Effector memory CD4-positive, alpha-beta T cell (primary cell): ENCODE results near the gene PHF14.
"Not testable (repeated sequence)": the region's sequence is repeated elsewhere in the genome, so short reads cannot be mapped to it uniquely, and the experiment has no call there.

ENCODE experiments used
- DNase-seq, 3 donors: peaks; one replicate each; pipeline ENCODE4 v3.0.0-alpha.2; 2020
- H3K27ac ChIP-seq: 2 replicates; pipeline ENCODE4 v1.7.0; 2013; ENCODE audit warnings: mild to moderate bottlenecking, low read length, moderate library complexity; ENCODE audit not compliant: insufficient read depth, poor library complexity, severe bottlenecking
- H3K27me3 ChIP-seq: replicated peaks from 2 replicates; pipeline ENCODE4 v1.7.0; 2013; ENCODE audit warnings: mild to moderate bottlenecking, low read length; ENCODE audit not compliant: insufficient read depth, control insufficient read depth, poor library complexity, severe bottlenecking
- H3K36me3 ChIP-seq: 2 replicates; pipeline ENCODE4 v1.7.0; 2013; ENCODE audit warnings: mild to moderate bottlenecking, low read length, moderate library complexity; ENCODE audit not compliant: control insufficient read depth, insufficient read depth
- H3K4me1 ChIP-seq: 2 replicates; pipeline ENCODE4 v1.7.0; 2013; ENCODE audit warnings: low read length, mild to moderate bottlenecking; ENCODE audit not compliant: control insufficient read depth, insufficient read depth, poor library complexity, severe bottlenecking
- H3K4me3 ChIP-seq: 2 replicates; pipeline ENCODE4 v1.7.0; 2013; ENCODE audit warnings: low read length, low read depth, mild to moderate bottlenecking; ENCODE audit not compliant: insufficient read depth, poor library complexity, severe bottlenecking
- H3K9me3 ChIP-seq: 2 replicates; pipeline ENCODE4 v1.7.0; 2013; ENCODE audit warnings: mild to moderate bottlenecking, low read length, moderate library complexity; ENCODE audit not compliant: control insufficient read depth
- total RNA-seq, 3 donors: gene quantifications; one replicate each; lab custom pipeline; 2026; lab: John Stamatoyannopoulos, UW

The PHF14 gene, protein sequence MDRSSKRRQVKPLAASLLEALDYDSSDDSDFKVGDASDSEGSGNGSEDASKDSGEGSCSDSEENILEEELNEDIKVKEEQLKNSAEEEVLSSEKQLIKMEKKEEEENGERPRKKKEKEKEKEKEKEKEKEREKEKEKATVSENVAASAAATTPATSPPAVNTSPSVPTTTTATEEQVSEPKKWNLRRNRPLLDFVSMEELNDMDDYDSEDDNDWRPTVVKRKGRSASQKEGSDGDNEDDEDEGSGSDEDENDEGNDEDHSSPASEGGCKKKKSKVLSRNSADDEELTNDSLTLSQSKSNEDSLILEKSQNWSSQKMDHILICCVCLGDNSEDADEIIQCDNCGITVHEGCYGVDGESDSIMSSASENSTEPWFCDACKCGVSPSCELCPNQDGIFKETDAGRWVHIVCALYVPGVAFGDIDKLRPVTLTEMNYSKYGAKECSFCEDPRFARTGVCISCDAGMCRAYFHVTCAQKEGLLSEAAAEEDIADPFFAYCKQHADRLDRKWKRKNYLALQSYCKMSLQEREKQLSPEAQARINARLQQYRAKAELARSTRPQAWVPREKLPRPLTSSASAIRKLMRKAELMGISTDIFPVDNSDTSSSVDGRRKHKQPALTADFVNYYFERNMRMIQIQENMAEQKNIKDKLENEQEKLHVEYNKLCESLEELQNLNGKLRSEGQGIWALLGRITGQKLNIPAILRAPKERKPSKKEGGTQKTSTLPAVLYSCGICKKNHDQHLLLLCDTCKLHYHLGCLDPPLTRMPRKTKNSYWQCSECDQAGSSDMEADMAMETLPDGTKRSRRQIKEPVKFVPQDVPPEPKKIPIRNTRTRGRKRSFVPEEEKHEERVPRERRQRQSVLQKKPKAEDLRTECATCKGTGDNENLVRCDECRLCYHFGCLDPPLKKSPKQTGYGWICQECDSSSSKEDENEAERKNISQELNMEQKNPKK
- total RNA-seq: 50.7 to 52.9 (median 52.4) reads per million in 3 donors

DNA sequence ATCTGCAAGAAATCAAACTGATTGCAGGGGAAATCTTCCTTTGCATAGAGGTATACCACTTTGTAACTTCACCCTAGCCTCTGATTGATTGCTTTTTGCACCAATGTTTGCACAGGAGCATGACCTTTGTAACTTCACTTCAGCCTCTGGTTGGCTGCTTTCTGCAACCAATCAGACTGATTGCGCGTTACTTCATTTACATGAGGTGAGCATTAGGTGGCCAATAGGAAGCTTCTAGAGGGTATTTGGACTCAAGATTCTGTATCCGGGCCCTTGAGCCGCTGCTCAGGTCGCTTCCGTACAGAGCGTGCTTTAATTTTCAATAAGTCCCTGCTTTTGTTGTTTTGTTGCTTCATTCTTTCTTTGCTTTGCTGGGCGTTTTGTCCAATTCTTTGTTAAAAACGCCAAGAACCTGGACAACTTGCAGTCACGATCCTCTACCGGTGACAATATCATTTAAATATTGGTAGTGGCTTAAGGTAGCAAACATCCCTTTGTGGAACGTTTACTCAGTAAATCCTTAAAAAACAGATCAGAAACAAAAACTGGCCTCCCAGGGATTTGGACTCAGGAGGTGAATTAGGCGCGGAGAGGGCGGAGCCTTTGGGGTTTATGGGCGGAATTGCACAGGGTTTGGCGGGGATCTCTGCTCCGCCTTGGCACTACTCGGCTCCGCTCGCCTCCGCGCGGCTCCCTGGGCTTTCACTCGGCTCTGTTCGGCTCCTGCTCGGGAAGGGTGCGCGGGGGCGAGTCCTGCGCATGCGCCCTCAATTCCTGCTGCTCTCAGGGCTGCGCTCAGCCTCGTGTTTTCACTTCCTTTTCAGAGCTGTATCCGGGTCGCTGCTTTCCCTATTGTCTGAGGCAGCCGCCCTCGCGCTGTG lies at the start of gene PHF14:
Gene PHF14, plus strand, starts transcription at position 812 of the 881 bp plus-strand sequence. CDS start 452 bp downstream, outside the sequence.
- Histone ChIP-seq H3K4me1 (peaks cover 9% of the 10 kb centered on the region), H3K27ac (peak within 1 kb of the TSS; percentile 66), H3K4me3 (peak within 1 kb of the TSS; percentile 70), H3K36me3 (no peaks in the 10 kb centered on the region), H3K9me3 (no peaks in the 10 kb centered on the region), H3K27me3 (no peaks in the 10 kb centered on the region)
- peak; percentile 90 to 92 (median 91) for DNase-seq

DNA sequence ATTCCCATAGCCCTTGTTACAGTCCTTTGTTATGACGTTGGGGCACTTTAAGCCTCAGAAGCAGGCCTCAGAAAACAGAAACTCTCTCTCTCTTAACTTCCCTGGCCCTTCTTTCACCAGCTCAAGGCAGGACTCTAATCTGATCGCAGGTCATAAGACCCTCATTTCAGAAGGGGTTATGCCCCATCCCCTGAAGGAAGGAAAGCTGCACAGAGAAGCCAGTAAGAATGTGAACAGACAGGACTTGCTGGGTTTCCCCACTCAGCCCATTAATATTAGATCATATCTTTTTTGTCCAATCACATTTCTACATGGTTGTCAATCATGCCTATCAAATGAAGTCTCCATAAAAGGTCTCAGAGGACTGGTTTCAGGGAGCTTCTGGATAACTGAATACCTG lies 49.3 kb upstream of the PHF14 start:
- no peak for DNase-seq
- no peaks in the 10 kb centered on the region for H3K36me3 ChIP-seq
- H3K27me3 ChIP-seq: no peaks in the 10 kb centered on the region
- H3K4me1 ChIP-seq: no peaks in the 10 kb centered on the region
- no peak overlapping the region for H3K27ac ChIP-seq
- no peaks in the 10 kb centered on the region for H3K9me3 ChIP-seq
- no peak overlapping the region for H3K4me3 ChIP-seq

DNA sequence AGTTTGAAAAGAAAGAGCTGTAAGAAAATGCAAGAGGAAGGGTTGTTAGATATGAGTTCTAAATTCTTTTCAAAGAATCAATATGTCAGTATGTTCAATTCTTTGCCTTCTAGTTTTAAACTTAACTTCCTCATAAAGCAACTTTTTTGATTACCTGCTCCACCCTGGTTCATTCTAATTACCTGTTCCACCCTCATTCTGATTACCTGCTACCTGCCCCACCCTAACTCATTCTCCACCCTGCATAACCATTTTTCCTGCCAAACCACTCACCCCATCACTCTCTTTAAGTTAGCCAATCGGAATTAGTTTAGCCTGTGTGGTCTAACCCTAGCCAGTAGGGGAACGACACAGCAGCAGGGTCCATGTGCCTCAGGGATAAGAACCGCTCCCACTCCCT lies 45.5 kb upstream of the PHF14 start:
- not testable (repeated sequence) for H3K4me1 ChIP-seq, H3K27ac ChIP-seq, H3K36me3 ChIP-seq, DNase-seq, H3K9me3 ChIP-seq, H3K27me3 ChIP-seq, H3K4me3 ChIP-seq

DNA sequence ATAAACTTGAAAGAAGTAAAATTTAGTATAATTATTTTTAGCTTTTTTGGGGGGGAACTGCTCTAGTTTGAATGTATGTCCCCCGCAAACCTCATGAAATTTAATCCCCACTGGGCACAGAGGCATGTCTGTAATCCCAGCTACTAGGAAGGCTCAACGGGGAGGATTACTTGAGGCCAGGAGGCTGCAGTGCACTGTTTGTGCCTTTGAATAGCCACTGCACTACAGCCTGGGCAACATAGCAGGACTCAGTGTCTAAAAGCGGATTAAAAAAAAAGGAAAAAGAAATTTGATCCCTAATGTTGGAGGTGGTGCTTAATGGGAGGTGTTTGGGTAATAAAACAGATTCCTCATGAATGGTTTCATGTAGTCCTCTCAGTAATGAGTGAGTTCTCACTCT lies 43.1 kb upstream of the PHF14 start:
- Histone ChIP-seq H3K9me3 (no peaks in the 10 kb centered on the region), H3K4me1 (no peaks in the 10 kb centered on the region), H3K27ac (no peak overlapping the region), H3K36me3 (peaks cover 10% of the 10 kb centered on the region), H3K27me3 (no peaks in the 10 kb centered on the region), H3K4me3 (no peak overlapping the region)
- DNase-seq: no peak

DNA sequence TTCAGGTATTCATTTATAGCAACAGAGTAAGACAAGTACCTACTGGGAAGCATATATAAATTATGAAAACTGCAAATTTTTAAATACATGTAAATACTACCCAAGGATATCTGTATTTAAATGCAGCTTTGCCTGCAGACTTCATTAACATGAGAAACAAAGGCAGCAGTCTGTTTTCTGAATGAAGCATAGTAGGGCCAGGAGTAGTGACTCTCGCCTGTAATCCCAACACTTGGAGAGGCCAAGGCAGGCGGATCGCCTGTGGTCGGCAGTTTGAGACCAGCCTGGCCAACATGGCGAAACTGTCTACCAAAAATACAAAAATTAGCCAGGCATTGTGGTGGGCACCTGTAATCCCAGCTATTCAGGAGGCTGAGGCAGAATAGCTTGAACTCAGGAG lies 42.5 kb upstream of the PHF14 start:
- DNase-seq: no peak
- Histone ChIP-seq H3K4me3 (no peak overlapping the region), H3K27ac (no peak overlapping the region), H3K9me3 (no peaks in the 10 kb centered on the region), H3K36me3 (peaks cover 13% of the 10 kb centered on the region), H3K4me1 (no peaks in the 10 kb centered on the region), H3K27me3 (no peaks in the 10 kb centered on the region)

DNA sequence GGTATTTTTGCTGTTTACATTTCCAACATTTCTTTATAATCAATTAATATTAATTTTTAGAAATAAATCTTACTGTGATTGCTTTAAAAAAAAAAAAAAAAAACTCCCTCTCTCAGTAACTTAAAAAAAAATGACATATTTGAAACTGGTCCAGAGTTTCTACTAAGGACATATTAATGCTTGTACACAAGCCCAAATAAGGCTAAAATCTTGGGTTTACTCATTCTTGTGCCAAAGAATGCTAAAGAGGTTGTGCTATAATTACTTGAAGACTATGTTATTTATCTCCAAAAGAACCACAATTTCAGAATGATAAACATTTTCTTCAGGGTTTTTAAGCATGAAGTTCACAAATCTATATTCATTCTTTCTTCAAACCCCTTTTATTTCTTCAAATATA lies 39.4 kb upstream of the PHF14 start:
- H3K4me1 ChIP-seq: peaks cover 8% of the 10 kb centered on the region
- H3K9me3 ChIP-seq: no peaks in the 10 kb centered on the region
- DNase-seq: no peak
- no peaks in the 10 kb centered on the region for H3K27me3 ChIP-seq
- no peak overlapping the region for H3K27ac ChIP-seq
- no peak overlapping the region for H3K4me3 ChIP-seq
- H3K36me3 ChIP-seq: peaks cover 31% of the 10 kb centered on the region

DNA sequence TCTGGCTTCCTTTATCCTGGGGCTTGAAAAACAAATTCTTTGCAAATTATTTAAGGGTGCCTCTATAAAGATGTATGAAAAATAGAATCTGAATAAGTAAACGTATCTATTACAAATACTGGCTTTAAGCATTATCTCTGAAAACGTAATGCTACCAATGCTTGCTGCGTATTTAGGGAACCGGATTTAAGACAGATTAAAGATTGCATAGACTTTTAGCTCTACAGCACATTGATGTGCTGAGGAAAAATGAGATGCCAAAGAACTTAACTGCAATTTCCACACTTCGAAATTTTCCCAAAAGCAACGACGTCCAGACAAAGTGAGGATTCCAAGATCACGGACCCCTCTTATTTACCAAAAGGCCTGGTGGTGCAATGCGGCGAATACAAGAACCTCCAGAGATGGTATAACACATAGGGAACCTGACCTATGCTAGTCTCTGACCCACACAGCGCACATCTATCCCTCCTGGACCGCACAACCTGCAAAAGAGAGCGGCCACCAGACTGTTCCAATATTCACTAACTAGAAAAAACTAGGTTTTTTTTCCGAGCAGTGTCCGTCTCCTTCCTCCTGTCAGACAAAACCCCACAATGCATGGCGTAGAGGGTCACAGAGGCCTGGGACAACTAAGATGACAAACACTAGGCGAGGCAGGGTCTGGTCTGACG lies 34.3 kb upstream of the PHF14 start:
- Histone ChIP-seq H3K36me3 (peaks cover 27% of the 10 kb centered on the region), H3K4me1 (peaks cover 8% of the 10 kb centered on the region), H3K9me3 (no peaks in the 10 kb centered on the region), H3K27ac (peak overlapping the region; percentile 92), H3K4me3 (peak overlapping the region; percentile 67), H3K27me3 (no peaks in the 10 kb centered on the region)
- DNase-seq: no peak

DNA sequence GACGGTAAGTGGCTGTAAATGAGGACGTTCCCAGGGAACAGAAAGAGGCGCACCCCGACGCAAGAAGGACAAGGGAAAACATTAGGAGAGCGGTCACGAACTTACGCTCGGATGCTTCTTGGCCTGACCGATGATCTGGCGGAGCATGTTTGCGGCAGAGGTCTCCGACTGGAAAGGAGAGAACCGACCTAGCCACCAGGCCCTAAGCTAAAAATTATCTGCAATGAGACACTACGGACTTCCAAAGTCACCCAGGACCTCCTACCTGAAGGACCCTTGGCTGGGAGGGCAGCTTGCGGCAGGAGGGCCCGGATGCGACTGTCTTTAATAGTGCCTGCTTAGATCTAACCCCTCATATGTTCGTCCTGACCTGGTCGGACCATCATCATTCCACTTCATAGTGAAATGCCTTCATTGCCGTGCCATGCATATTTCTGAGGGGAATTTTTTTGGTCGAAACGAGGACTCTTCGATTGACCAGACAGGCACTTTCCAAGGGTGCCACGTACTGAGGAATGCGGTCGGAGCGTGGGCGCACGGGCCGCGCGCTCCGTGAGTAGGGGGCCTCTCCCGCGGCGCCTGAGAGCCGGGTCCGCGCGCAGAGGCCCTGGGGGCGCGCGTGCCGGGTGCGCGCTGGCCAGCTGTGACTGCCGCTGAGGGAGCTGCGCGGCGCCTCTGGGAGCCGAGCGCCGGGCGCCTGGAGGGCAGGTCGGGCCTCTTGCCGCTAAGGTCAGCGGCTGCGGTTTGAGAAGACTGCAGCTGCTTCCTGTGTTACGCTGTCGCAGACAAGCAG lies 33.6 kb upstream of the PHF14 start:
- Histone ChIP-seq H3K36me3 (peaks cover 25% of the 10 kb centered on the region), H3K4me3 (peak overlapping the region; percentile 67), H3K27me3 (no peaks in the 10 kb centered on the region), H3K4me1 (peaks cover 8% of the 10 kb centered on the region), H3K9me3 (no peaks in the 10 kb centered on the region), H3K27ac (peak overlapping the region; percentile 92)
- DNase-seq: peak; percentile 71 to 79 (median 76)
